Lower leg skin (tissue), 3 donors: ENCODE measurements around the gene FGGY.

Source experiments
- CTCF ChIP-seq, 3 donors: fragments of 450-650 bp; IDR thresholded peaks; one replicate each; pipeline ENCODE4 v1.5.1; 2016; ENCODE audit warnings: antibody characterized with exemption in 3 of 3, mild to moderate bottlenecking in 3 of 3, moderate library complexity in 2 of 3
- POLR2A ChIP-seq, 2 donors: fragments of 450-650 bp; IDR thresholded peaks; one replicate each; pipeline ENCODE4 v1.6.1; 2016 to 2017; ENCODE audit warnings: antibody characterized with exemption in 2 of 2, mild to moderate bottlenecking in 1 of 2, moderate library complexity in 1 of 2

GRCh38 chr1:59414406-59415133, 117.7 kb downstream of the FGGY start:
- no peak for TF ChIP-seq CTCF (IDR thresholded peaks at IDR 0.05)
- TF ChIP-seq POLR2A (IDR thresholded peaks at IDR 0.05): no peak
